Gastroesophageal sphincter (tissue), 3 donors: ENCODE measurements around the gene TOM1L2.

ENCODE experiments used
- CTCF ChIP-seq, 4 experiments: fragments of 200-600 bp in 2 of 4; fragments of 450-650 bp in 2 of 4; sonication (generic) in 1 of 4; IDR thresholded peaks; one replicate each; pipeline ENCODE4 v1.5.1; 2017 to 2019; ENCODE audit warnings: antibody characterized with exemption in 4 of 4, mild to moderate bottlenecking in 2 of 4, moderate library complexity in 2 of 4
- EP300 ChIP-seq: sonication (generic); formaldehyde crosslinking; IDR thresholded peaks from one replicate; pipeline ENCODE4 v1.6.1; 2017; ENCODE audit warnings: antibody characterized with exemption, mild to moderate bottlenecking
- POLR2A ChIP-seq, 2 donors: fragments of 450-650 bp; IDR thresholded peaks; one replicate each; pipeline ENCODE4 v1.6.1; 2017; ENCODE audit warnings: antibody characterized with exemption in 2 of 2, mild to moderate bottlenecking in 2 of 2, moderate library complexity in 1 of 2
- POLR2AphosphoS5 ChIP-seq: sonication (generic); formaldehyde crosslinking; IDR thresholded peaks from one replicate; pipeline ENCODE4 v1.6.1; 2017; ENCODE audit warnings: antibody characterized with exemption

DNA sequence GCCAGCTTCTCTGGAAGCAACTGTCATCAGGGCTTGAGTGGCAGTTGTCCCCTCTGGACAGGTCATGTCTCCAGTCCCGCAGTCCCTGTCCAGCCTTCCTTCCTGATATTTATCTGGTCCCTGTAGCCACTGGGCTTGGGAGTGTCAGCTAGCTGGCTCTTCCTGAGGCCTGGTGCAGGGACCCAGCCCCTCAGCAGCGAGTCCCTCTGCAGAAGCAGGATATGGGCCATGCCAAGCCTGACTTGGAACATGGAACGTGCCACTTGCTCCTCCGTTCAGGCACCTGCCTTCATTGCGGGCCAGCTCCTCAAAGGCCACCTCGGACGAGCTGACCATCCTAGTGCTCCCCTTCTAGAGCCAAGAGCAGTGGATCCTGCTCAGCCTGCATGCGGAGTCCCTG lies 26.7 kb upstream of the TOM1L2 start:
- no peak for TF ChIP-seq CTCF (IDR thresholded peaks at IDR 0.05)
- no peak for TF ChIP-seq POLR2A (IDR thresholded peaks at IDR 0.05)
- TF ChIP-seq POLR2AphosphoS5: no peak
- TF ChIP-seq EP300: no peak
